ENCODE results near the gene DLX2.

Gene DLX2

DNA sequence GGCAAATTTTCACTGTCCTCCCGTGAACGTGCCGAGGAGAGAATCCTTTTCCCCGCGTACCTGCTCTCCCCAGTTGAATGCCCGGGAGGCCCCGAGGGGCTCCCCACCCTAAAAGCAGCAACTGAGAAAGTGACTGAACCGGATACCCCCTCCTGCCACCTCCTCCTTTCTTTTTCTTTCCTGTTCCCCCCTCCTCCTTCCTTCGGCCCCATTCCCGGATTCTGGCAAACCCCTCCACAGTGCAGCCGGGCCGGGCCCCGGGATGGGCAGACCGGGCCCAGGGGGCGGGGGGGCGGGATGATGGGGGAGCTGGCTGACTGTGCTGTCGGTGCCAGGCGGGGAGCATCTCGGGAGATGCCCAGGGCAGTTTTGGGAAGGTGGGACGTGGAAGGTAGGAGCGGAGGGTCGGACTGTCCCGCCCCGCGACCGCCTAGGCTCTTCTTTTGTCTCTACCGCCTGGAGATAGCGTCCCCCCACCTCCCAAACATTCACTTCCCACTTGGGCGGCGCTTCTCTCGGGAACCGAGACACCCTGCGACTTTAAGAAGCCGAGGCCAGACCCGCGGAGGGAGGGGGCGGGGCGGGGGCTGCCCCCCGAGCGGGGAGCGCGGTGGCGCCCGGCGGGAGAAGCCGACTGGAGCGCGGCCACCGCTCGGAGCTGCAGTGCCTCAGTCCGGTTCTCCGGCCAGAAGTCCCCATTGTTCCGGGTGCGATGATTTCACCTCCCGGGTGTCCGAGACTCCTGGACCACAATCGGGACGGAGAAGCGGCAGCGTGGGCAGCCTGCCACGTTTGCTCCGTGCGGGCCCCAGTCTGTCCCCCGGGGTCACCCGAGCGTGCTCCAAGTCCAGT is 8.2 kb downstream of the DLX2 start:
- no peak for DNase-seq (ENCODE audit: low spot score)

DNA sequence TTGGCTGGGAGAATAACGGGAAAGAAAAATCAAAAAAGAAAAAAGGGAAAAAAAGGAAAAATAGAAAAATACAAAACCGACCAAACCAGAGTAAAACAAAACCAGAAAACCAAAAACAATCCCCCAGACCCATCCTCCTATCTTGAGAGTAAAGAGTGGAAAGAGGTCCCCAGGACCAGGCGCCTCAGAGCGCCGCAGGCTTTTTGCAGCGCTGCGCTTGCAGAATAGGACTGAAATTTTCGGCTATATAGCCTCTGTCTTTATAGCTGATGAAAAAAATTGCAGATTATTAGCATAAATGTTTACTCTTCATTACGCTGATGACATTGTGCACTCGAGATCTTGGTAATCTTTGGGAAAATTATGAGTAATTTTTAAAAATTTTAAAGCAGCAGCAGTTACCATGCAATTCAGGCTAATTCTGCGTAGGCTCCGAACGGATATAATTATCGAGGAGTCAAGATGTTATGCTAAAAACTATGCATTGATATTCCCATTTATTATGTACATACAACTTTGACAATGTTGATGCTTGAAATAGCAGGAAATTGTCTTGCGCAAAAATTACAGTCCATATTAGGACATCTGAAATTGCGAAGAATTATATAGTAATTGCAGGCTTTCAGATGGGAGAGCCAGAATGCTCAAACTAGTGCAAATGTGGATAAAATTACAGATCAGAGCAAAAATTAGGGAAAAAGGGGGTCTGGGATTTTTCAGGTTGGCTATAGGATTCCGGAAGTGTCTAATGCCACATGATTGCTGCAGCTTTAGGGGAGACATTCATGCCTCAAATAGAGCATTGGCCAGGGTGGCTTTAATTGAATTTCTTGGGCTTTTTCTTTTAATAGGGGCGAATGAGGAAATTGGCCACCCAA is 9.0 kb downstream of the DLX2 start:
- no peak for DNase-seq (ENCODE audit: low spot score)

DNA sequence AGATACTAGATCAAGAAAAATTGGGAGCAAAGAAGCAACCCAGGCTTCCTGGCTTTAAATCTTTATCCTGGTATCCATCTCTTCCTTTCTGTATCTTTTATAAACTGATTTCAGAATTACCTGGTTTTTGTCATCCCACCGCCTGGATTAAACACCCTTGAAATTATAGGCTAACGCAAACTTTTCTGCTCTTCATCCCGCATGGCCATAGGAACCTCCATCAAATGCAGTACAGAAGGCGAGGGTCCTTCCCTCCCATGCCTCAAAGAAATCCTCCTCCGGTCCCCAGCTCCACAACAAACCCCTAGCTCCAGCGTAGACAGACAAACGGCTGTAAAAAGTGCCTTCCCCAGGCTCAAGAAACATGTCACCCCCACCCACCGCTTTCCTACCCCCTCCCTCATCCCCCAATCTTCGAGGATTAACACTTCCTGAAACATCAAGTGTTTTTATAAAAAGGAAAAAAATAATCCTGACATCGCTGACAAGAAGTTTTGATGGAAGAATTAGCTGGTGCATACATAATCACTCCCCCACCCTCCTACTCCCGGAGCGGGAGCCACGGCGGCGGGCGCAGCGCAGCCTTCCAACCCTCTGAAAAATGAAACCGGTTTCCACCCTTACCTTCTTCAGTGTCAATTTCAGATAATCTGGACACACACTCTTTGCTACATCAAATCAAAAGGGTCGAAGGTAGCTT is 9.8 kb downstream of the DLX2 start:
- no peak for DNase-seq (ENCODE audit: low spot score)

DNA sequence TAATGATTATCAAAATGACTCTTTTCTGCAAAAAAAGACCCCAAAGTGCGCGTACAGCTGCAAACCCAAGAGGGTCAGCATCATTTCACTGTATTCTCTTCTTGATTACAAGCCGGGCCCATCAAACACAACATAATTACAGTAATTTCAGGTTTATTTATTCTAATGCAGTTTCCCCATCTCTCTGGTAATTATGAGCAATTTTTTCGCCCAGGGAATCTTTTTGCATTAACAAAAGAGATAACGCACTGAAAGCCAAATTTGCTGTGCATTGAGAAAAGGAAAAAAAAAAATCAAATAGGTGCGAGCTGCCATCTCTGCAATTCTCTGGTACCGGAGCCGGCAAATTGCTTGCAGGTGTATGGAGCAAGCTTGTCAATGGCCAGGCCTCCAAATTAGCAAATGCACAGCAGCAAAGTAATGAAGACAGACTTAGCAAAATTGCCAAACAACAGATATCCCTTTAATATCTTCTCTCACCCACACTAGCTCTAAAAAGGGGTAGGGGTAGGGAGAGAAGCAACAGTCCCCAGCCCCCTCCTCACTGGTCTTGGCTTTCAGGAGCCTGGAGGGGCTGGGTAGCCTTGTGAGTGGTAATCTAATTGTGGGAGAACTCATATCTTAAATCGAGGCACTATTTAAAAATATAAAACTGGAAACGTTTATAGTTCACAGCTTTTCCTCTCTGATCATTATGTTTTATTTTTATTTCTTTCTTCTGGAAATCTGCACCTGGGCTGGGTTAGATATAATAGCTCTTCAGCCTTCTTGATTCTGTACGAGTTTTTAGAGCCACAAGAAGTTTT is 10.7 kb downstream of the DLX2 start:
- DNase-seq (ENCODE audit: low spot score), result no peak

DNA sequence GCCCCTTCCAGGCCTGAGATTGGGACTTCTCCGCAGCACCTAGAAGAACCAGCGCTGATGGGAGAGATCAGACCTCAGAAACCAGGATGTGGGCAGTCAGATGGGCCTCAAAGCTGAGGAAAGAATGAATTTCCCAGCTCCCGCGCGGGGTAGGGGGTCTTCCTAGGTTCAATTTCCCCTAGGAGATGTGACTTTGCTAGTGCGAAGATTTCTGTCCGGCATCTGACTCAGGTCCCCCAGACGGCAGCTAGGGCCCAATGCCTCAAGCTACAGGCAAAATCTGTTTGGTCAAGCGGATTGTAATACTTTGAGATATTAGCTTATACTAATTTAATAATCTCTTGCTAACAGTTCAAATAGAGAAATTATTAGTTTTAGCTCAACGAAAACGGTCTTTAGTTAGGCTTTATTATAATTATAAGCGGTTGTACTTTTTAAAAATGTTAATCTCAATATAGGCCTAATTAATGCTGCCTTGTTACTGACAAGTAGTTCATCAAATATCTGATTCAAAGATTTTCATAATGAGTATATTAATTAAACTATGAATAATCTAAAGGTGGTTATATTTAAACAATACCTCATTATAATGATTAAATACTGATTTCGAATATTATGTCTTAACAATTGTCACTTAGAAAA is 11.6 kb downstream of the DLX2 start:
- DNase-seq (ENCODE audit: low spot score), result no peak

DNA sequence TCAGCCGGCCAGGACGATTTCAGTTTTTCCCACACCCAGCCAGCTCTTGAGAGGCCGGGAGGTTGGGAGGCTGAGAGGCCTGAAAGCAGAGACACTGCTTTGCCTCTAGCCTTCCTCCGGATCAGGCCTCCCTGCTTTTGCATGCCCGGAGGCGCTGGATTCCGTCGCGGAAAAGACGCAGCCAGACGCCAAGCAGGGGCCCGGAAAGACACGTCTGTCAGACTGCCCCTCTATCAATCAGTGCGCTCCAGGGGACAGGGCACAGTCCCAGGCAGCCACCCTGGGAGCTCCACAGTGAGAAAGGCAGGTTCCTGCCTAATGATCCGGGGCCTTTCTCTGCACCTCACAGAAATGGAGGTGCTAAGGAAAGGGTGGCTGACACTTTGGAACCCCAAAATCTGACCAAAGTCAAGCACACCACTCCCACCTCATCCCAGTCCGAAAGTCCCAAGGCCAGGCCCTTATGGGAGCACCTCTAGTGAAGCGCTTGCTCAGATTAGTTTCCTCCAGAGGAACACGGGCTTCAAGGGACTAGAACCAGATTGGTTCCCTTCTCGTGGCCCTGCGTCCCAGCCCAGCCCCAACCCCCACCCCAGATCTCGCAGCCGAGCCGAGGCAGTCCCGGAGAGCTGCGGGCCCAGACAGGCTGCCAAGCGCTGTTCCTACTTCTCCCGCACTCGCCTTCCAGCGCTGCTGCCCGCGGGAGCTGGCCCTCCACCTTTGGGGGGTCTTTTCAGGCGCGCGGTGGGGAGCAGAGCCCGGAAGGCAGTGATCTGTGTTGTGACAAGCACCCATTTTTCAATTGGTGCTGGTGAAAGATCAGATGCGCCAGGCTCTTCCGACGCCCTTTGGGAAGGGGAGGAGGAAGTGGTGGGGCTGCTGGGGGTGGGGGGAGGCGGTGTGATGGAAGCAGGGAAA is 12.4 kb downstream of the DLX2 start:
- DNase-seq (ENCODE audit: low spot score), result no peak

DNA sequence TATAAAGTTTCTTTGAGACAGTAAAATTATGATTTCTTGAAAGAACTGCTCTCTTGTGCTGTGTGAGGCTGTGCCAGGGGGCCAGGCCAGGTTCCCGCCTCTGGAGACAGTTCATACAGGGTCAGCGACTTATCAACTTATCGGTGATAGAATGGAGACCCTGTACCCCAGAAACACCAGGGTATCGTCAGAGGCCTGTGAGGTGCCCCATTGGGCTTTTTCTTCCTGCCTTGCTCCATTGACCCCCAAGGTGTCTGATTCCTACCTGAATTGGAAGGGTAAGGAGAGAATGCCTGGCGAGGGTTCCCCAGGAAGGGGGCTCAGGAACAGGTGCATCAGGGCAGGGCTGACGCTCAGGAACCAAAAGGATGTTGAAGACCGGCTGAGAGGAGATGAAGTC is 13.1 kb downstream of the DLX2 start:
- no peak for DNase-seq (ENCODE audit: low spot score)

DNA sequence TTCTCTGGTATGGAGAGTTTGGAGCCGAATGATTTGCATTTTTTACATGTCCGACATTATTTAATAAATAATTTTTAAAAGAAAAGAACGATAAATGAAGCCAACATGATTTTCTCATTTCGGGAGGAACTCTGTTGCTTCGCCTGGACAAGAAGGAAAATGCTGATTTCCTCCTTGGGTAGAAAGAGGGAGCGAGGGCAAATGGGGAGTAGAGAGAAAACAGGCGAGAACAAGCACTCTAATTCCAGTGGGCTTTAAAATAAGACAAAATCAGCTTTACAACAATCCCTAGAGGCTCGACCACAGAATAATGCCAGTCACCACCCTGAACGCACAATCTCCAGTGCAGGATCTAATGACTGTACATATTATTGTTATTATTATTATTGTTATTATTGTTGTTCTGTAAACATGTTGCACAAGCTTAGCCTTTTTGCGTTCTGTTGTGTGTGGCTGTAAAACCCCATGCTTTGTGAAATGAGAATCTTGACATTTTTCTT is 13.6 kb downstream of the DLX2 start:
- no peak for DNase-seq (ENCODE audit: low spot score)

DNA sequence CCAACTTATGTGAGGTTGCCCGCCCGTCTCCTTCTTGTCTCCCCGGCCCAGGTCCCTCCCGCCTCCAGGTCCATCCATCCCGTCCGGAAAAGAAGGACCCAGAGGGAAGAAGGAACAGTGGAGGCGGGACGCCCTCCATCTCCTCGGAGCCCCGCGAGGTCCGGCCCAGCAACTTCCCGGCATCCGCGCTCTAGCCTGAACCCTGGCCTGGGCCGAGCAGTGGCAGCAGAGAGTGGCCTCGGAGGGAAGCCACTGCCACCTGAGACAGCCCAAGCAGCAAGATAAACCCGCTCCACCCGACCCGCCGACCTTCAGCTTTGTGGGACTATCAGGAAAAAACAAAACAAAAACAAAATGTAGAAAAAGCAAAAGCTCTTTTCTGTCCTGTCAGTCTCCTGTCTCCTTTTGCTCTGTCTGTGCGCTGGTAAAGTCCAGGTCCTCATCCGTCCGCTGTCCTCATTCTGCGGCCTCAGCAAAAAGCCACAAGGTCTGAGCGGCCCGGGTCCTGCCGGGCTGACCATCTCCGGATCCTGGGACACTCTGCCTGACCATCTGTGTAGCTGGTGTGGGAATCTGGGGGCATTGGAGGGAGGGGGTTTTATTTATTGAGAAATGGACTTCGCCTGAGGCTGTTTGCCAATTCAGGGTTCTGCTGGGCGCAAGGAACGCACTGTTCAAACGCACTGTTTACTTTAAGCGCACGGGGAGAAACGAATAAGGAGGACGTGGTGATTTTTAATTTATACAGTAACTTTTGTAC is 14.3 kb downstream of the DLX2 start:
- DNase-seq (ENCODE audit: low spot score), result no peak

DNA sequence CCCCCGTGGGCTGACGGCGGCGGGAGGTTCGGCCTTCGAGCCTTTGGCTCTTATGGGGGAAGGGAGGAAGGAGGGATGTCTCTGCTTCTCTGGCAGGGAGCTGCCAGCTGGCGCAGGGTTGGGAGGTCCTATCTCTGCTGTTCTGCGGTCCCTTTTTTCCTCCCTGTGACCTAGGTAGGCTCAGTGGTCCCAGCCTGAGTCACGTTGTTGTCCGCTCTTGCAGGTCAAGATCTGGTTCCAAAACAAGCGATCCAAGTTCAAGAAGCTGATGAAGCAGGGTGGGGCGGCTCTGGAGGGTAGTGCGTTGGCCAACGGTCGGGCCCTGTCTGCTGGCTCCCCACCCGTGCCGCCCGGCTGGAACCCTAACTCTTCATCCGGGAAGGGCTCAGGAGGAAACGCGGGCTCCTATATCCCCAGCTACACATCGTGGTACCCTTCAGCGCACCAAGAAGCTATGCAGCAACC is 14.9 kb downstream of the DLX2 start:
- DNase-seq (ENCODE audit: low spot score), result no peak

DNA sequence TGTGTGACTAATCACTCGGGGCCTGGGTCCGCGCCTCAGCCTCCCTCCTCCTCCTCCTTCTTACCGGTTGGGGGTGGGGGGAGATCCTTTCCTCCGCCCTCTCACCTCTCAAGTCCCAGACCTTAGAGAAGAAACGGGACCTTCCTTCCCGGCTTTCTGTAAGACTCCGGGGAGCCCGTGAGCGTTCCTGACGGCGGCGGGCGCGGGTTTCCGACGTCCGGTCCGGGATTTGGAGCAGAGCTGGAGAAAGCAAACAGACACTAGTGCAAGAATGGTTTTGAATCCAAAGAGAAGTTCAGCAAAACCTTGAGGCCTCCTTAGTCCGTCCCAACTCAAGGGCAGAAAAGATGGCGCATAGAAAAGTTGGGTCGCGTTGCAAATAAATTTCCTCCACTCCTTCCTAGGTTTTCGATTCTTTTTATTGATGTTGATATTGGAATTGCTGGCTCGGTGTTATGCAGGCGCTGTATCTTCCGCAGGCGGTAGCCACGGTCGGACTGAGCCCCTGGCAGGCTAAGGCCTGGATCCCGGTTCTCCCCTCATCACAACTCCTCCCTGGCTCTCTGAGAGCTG is 15.4 kb downstream of the DLX2 start:
- DNase-seq (ENCODE audit: low spot score), result no peak

DNA sequence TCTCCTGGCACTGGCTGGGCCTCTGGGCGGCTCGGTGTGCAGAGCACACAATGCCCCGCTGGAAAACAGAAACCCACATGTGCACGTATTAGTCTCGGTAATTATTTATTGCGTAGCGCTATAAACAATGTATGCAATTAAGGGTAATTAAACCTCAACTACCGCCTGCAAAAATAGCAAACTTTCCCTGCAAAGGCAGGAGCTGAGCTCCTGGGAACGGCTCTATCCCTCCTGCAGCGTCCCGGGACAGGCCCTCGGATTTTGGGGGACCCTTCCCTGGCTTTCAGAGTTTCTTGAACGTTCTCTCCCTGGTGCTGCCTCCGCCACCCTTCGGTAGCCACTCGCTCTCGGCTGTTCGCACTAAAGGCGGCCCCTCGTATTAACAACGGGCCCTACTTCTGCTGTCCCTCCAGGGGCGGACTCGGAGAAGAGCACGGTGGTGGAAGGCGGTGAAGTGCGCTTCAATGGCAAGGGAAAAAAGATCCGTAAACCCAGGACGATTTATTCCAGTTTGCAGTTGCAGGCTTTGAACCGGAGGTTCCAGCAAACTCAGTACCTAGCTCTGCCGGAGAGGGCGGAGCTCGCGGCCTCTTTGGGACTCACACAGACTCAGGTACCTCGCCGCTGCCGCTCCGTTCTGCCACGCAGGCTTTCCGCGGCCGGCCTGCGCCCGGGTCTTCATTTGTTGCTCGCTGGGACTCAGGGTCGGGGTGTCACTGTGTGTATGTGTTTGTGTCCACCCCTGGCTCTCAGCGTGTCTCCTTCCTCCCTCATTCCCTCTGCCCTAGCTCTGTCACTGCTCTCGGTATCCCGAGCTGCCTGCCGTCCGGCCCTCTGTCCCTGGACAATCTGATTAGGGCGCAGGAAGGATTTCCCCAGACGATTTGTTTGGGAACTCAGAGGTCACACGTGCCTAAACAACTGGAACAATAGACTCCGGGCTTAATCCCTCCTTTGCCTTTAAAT is 16.2 kb downstream of the DLX2 start:
- no peak for DNase-seq (ENCODE audit: low spot score)

DNA sequence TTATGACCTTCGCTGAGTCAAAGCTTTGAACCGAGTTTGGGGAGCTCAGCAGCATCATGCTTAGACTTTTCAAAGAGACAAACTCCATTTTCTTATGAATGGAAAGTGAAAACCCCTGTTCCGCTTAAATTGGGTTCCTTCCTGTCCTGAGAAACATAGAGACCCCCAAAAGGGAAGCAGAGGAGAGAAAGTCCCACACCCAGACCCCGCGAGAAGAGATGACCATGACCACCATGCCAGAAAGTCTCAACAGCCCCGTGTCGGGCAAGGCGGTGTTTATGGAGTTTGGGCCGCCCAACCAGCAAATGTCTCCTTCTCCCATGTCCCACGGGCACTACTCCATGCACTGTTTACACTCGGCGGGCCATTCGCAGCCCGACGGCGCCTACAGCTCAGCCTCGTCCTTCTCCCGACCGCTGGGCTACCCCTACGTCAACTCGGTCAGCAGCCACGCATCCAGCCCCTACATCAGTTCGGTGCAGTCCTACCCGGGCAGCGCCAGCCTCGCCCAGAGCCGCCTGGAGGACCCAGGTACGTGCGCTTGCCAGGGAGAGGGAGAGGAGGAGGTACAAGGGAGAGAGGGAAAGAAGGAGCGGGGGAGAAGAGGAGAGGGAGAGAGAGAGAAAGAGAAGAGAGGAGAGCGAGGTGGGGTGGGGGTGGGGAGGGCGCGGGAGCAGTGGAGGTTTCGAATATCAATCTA is 17.1 kb downstream of the DLX2 start, which contains the start of gene DLX1:
TSS of gene DLX1 (plus strand) at position 48 of the 700 bp plus-strand sequence. CDS start at position 219, 171 bp downstream.
- DNase-seq (ENCODE audit: low spot score), result no peak

DNA sequence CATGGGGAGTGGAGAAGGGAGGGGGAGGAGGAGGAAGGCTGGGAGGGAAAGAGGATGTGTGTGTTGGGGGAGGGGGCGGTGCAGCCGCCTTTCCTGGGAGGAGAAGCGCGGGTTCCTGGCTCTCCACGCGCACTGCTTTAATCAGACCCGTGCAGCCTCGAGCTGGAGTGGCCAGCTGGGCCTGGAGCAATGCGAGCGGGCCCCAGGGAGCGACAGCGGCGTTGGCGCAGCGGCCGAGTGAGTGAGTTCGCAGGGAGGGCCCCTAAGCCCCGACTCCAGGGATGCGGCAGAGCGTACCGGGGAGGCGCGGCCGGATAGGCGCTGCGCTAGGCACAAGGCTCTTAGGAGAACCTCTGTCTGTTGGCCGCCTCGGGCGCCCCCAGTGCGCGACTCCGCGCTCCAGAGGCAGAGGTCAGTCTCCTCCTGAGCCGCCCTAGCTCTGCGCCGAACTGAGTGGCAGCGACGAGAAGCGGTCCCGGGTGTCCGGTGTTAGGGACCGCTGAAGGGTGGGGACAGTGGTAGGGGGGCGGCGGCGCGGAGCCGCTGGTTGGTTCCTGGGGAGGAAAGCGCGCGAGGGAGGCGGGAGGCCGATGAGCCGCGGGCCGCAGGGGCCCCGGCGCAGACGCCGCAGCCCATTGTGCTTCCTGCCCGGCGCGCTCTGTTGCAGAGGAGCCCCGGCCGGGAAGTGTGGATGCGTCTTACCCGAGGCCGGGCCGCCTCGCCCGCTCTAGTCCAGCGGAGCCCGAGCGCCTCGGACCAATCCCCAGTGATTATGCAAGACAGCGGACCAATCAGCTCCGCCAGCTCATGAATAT is 17.8 kb downstream of the DLX2 start:
- peak; percentile 97 for DNase-seq (ENCODE audit: low spot score)

DNA sequence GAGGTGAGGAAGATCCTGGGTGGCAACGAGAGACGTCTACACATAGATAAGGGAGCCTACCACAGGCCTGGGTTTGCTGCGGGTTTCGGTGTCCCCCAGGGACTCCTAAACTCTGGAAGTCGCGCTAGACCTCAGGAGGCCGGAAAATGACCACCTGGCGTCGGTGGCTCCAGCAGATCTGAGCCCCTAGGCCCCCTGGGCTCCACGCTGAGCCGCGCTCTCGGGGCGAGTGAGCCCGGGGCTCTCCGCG is 18.4 kb downstream of the DLX2 start:
- no peak for DNase-seq (ENCODE audit: low spot score)

All from AG08395 (cell line).